IPS-15b (cell line): Measurements from ENCODE around the gene SATB2.

ENCODE experiments used
- H3K27me3 ChIP-seq: one replicate; pipeline ENCODE4 v1.6.1; 2013; ENCODE audit warnings: low read length; ENCODE audit not compliant: control insufficient read depth, insufficient read depth
- H3K36me3 ChIP-seq: one replicate; pipeline ENCODE4 v1.6.1; 2013; ENCODE audit warnings: low read length; ENCODE audit not compliant: control insufficient read depth, insufficient read depth
- H3K4me1 ChIP-seq: one replicate; pipeline ENCODE4 v1.6.1; 2013; ENCODE audit warnings: mild to moderate bottlenecking, low read length; ENCODE audit not compliant: control insufficient read depth, insufficient read depth
- H3K4me3 ChIP-seq: one replicate; pipeline ENCODE4 v1.5.1; 2013; ENCODE audit warnings: low read depth, low read length
- H3K9ac ChIP-seq: one replicate; pipeline ENCODE4 v1.6.1; 2013; ENCODE audit warnings: low read depth, mild to moderate bottlenecking, low read length
- H3K9me3 ChIP-seq: one replicate; pipeline ENCODE4 v1.6.1; 2013; ENCODE audit warnings: mild to moderate bottlenecking, low read length; ENCODE audit not compliant: control insufficient read depth, insufficient read depth

Gene SATB2

DNA sequence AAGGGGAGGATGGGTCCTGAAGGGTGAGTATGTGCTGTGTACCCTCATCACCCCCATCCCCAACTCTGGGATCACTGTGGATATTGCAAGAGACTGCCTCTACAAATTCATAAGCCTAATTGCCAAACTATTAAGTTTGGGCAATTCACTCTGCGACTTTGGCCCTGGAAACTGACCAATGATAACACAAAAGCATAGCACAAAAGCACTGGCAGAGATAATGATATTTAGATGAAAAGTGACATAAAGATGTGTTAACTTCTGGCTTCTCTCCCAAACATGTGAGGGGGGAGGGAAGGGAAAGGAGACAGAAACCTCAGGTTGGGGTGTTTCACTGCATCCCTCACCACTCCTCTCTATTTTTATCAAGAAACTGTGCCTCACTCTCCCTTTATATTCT, 150.3 kb downstream of the SATB2 start:
- no peak overlapping the region for H3K9ac ChIP-seq
- H3K4me1 ChIP-seq = no peaks in the 10 kb centered on the region
- H3K36me3 ChIP-seq = no peaks in the 10 kb centered on the region
- H3K9me3 ChIP-seq = no peaks in the 10 kb centered on the region
- no peaks in the 10 kb centered on the region for H3K27me3 ChIP-seq
- no peak overlapping the region for H3K4me3 ChIP-seq

GRCh38 chr2:199306116-199306515, 151.6 kb downstream of the SATB2 start:
- Histone ChIP-seq H3K4me1 (no peaks in the 10 kb centered on the region), H3K27me3 (no peaks in the 10 kb centered on the region), H3K4me3 (no peak overlapping the region), H3K36me3 (no peaks in the 10 kb centered on the region), H3K9me3 (no peaks in the 10 kb centered on the region), H3K9ac (no peak overlapping the region)

DNA sequence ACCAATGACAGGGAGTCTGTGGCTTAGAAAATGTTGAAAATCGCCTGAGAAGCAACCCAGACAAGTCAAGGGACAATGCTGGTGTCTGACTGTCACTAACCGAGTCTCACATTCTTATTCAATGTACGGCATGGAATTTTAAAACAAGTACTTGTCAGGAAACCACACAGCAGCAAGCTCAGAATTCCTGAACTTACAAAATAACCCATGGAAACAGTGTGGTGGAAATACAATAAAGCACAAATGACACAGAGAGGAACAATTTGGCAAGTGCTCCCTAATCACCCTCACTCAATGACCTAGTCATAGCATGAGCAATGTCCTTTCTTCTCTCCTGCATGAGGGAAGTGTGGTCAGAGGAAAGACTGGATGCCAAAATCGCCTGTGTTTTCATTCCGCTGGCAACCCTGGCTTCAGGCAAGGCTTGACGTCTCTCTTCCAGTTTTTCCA, 154.0 kb downstream of the SATB2 start:
- H3K9ac ChIP-seq = no peak overlapping the region
- H3K27me3 ChIP-seq = no peaks in the 10 kb centered on the region
- H3K9me3 ChIP-seq = no peaks in the 10 kb centered on the region
- no peaks in the 10 kb centered on the region for H3K4me1 ChIP-seq
- no peak overlapping the region for H3K4me3 ChIP-seq
- H3K36me3 ChIP-seq = no peaks in the 10 kb centered on the region

DNA sequence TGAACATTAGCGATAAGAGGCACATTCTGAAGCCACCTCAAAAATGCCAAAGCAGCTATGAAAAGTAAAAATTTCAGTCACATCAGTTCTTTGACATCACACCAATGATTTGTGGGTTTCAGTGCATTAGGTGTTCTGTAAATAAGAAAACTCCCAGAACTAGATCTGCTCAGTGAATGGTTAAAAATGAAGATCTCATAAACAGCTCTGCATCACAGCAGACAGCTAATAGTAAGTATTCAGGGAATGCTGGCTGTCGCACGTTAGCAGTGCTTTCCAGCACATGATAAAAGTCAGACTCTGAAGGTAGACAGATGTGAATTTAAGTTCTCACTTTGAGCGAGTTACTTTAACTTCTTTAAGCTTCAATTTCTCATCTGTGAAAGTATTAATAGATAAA, 154.9 kb downstream of the SATB2 start:
- Histone ChIP-seq H3K36me3 (no peaks in the 10 kb centered on the region), H3K9me3 (no peaks in the 10 kb centered on the region), H3K4me3 (no peak overlapping the region), H3K9ac (no peak overlapping the region), H3K4me1 (no peaks in the 10 kb centered on the region), H3K27me3 (no peaks in the 10 kb centered on the region)

GRCh38 chr2:199288424-199288823, 169.3 kb downstream of the SATB2 start:
- H3K9ac ChIP-seq = no peak overlapping the region
- no peaks in the 10 kb centered on the region for H3K36me3 ChIP-seq
- H3K9me3 ChIP-seq = no peaks in the 10 kb centered on the region
- no peaks in the 10 kb centered on the region for H3K27me3 ChIP-seq
- no peak overlapping the region for H3K4me3 ChIP-seq
- H3K4me1 ChIP-seq = no peaks in the 10 kb centered on the region

DNA sequence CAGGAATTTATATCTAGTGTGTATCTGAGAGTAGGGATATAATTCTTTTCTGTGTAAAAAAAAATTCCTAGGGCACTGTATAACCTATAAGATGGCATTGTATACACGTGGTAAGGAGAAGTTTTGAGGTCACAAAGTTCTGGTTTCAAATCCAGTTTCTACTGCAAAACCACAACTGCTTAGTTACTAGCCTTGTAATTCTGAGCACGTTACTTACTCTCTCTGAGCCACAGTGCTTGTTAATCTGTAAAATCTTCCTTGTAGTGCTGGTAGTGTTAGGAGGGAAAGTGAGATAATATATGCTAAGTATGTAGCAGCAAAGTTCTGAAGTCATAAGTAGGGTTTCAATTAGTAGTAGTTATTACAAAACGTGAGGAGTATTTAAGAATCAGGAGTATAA, 175.4 kb downstream of the SATB2 start:
- Histone ChIP-seq H3K9ac (no peak overlapping the region), H3K9me3 (no peaks in the 10 kb centered on the region), H3K4me3 (no peak overlapping the region), H3K27me3 (no peaks in the 10 kb centered on the region), H3K36me3 (no peaks in the 10 kb centered on the region), H3K4me1 (no peaks in the 10 kb centered on the region)

- H3K27me3 ChIP-seq = no peaks in the 10 kb centered on the region
- H3K36me3 ChIP-seq = no peaks in the 10 kb centered on the region
Observed at GRCh38 chr2:199279146-199279545, 178.6 kb downstream of the SATB2 start.

DNA sequence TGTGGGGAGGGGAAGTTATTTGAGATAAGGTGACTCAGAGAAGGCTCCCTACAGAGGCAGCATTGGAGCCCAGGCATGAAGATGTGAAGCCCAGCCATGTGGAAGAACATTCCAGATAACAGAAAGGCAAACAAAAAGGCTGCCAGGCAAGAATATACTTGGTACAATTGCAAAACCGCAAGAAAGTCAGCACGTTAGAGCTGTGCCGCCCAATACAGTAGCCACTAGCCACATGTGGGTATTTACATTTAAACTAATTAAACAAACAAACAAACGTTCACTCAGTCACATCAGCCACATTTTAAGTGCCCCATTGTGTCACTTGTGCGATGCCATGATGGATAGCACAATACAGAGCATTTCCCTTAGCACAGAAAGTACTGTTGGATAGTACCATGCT, 179.6 kb downstream of the SATB2 start:
- no peak overlapping the region for H3K4me3 ChIP-seq
- H3K27me3 ChIP-seq = no peaks in the 10 kb centered on the region
- no peaks in the 10 kb centered on the region for H3K4me1 ChIP-seq
- H3K9ac ChIP-seq = no peak overlapping the region
- no peaks in the 10 kb centered on the region for H3K36me3 ChIP-seq
- no peaks in the 10 kb centered on the region for H3K9me3 ChIP-seq

More at GRCh38 chr2:199279146-199279545, 178.6 kb downstream of the SATB2 start:
- Histone ChIP-seq H3K4me3 (no peak overlapping the region), H3K4me1 (no peaks in the 10 kb centered on the region), H3K9ac (no peak overlapping the region), H3K9me3 (no peaks in the 10 kb centered on the region)

- H3K4me1 ChIP-seq = peaks cover 5% of the 10 kb centered on the region
- H3K9me3 ChIP-seq = no peaks in the 10 kb centered on the region
- no peaks in the 10 kb centered on the region for H3K36me3 ChIP-seq
- H3K4me3 ChIP-seq = no peak overlapping the region
- no peaks in the 10 kb centered on the region for H3K27me3 ChIP-seq
- no peak overlapping the region for H3K9ac ChIP-seq
Observed at GRCh38 chr2:199273042-199273511, 184.7 kb downstream of the SATB2 start.

DNA sequence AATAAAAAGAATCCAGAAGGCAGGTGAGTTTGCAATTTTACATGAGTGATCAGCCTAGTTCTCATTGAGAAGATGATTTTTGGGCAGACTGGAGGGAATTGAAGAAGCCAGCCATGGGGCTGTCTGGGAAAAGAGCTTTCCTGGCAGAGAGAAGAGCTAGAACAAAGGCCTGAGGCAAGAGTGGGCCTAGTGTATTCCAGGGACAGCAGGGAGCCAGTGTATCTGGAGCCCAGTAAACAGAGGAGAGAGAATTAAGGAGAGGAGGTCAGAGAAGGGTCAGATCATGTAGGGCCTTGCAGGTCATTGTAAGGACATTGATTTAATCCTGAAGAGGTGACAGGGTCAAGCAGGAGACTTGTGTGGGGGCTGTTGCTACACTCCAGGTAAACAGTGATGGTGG, 195.8 kb downstream of the SATB2 start:
- Histone ChIP-seq H3K27me3 (no peaks in the 10 kb centered on the region), H3K9ac (no peak overlapping the region), H3K36me3 (no peaks in the 10 kb centered on the region), H3K9me3 (no peaks in the 10 kb centered on the region), H3K4me3 (no peak overlapping the region), H3K4me1 (no peaks in the 10 kb centered on the region)

DNA sequence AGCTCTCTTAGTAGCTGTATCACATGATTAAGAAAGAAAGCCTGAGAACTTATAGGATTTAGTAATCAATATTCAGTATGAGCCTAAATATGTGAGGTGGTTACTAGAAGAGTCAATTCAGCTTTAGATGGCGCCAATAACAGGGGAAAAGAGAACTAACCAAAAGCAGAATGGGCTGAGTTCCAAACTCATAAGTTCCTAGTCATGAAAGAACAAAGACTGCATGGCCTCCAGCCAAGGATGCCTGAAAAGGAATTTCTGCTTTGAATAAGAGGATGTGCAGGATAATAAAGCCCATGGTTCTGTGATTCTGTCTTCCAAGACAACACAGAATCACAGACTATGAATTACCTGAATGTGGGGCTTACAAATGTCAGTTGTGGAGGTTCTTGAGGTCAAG, 196.5 kb downstream of the SATB2 start:
- Histone ChIP-seq H3K27me3 (no peaks in the 10 kb centered on the region), H3K4me3 (no peak overlapping the region), H3K9ac (no peak overlapping the region), H3K9me3 (no peaks in the 10 kb centered on the region), H3K4me1 (no peaks in the 10 kb centered on the region), H3K36me3 (no peaks in the 10 kb centered on the region)

- no peaks in the 10 kb centered on the region for H3K27me3 ChIP-seq
- no peaks in the 10 kb centered on the region for H3K36me3 ChIP-seq
- H3K4me3 ChIP-seq = no peak overlapping the region
- no peaks in the 10 kb centered on the region for H3K9me3 ChIP-seq
- H3K4me1 ChIP-seq = no peaks in the 10 kb centered on the region
- no peak overlapping the region for H3K9ac ChIP-seq
Observed at GRCh38 chr2:199259671-199260070, 198.1 kb downstream of the SATB2 start.

- Histone ChIP-seq H3K36me3 (no peaks in the 10 kb centered on the region), H3K4me1 (no peaks in the 10 kb centered on the region), H3K27me3 (no peaks in the 10 kb centered on the region), H3K9ac (no peak overlapping the region), H3K4me3 (no peak overlapping the region), H3K9me3 (no peaks in the 10 kb centered on the region)
Observed at GRCh38 chr2:199258291-199258690, 199.4 kb downstream of the SATB2 start.
